ENCODE results near the gene SAT2. TPM values are rescaled to one million over a fixed set of nuclear protein-coding genes. Genes with fewer than 3 reads are reported as not detected.

SAT2 gene
- 22.6 TPM for total RNA-seq

- Histone ChIP-seq H3K27ac (peak within 1 kb of the TSS; percentile 82 to 83), H3K27me3 (no peaks in the 10 kb centered on the region), H3K4me1 (peaks cover 0 to 4% of the 10 kb centered on the region in 2 donors), H3K4me3 (peak within 1 kb of the TSS; percentile 70 to 76), H3K36me3 (no peaks in the 10 kb centered on the region), H3K9me3 (no peaks in the 10 kb centered on the region)
- no peak for TF ChIP-seq CTCF (IDR thresholded peaks at IDR 0.05)
- peak; percentile 80 to 96 for DNase-seq (ENCODE audit: low spot score in 2 of 2)
- intact Hi-C loops (cut with DNase I), result loop anchor here (1.0 to 2.0 kb wide), 2 partner anchors 12 to 61 kb away; partner anchors contain the start of gene WRAP53
Observed at GRCh38 chr17:7627250-7628121, at the start of gene SAT2. Gene SAT2, minus strand, starts transcription at chr17:7627821. Its CDS starts 186 bp downstream, at chr17:7627635.

GRCh38 chr17:7676533-7676932 lies 48.9 kb upstream of the SAT2 start:
- no peak for DNase-seq (ENCODE audit: low spot score in 2 of 2)
- H3K27ac ChIP-seq, result no peak overlapping the region
- peaks cover 34 to 51% of the 10 kb centered on the region in 2 donors for H3K36me3 ChIP-seq
- H3K4me1 ChIP-seq, result no peaks in the 10 kb centered on the region
- no peak overlapping the region for H3K4me3 ChIP-seq
- intact Hi-C loops (cut with DNase I), result no loop called here
- H3K27me3 ChIP-seq, result no peaks in the 10 kb centered on the region
- no peaks in the 10 kb centered on the region for H3K9me3 ChIP-seq
- no peak for TF ChIP-seq CTCF (IDR thresholded peaks at IDR 0.05)

- no peaks in the 10 kb centered on the region for H3K9me3 ChIP-seq
- TF ChIP-seq CTCF (IDR thresholded peaks at IDR 0.05), result no peak
- H3K36me3 ChIP-seq, result peaks cover 50 to 67% of the 10 kb centered on the region in 2 donors
- intact Hi-C loops (cut with DNase I), result no loop called here
- no peak overlapping the region for H3K4me3 ChIP-seq
- H3K4me1 ChIP-seq, result no peaks in the 10 kb centered on the region
- H3K27ac ChIP-seq, result no peak overlapping the region
- no peaks in the 10 kb centered on the region for H3K27me3 ChIP-seq
- no peak for DNase-seq (ENCODE audit: low spot score in 2 of 2)
Observed at GRCh38 chr17:7674934-7675333, 47.3 kb upstream of the SAT2 start.

- intact Hi-C loops (cut with DNase I), result no loop called here
- Histone ChIP-seq H3K27me3 (no peaks in the 10 kb centered on the region), H3K36me3 (peaks cover 61 to 79% of the 10 kb centered on the region in 2 donors), H3K4me3 (no peak overlapping the region), H3K27ac (no peak overlapping the region), H3K9me3 (no peaks in the 10 kb centered on the region), H3K4me1 (no peaks in the 10 kb centered on the region)
- DNase-seq (ENCODE audit: low spot score in 2 of 2), result no peak
- TF ChIP-seq CTCF (IDR thresholded peaks at IDR 0.05), result no peak
Observed at GRCh38 chr17:7673239-7673638, 45.6 kb upstream of the SAT2 start.

- Histone ChIP-seq H3K27me3 (no peaks in the 10 kb centered on the region), H3K9me3 (no peaks in the 10 kb centered on the region), H3K27ac (no peak overlapping the region), H3K36me3 (peaks cover 43 to 62% of the 10 kb centered on the region in 2 donors), H3K4me3 (no peak overlapping the region), H3K4me1 (no peaks in the 10 kb centered on the region)
- no peak for DNase-seq (ENCODE audit: low spot score in 2 of 2)
- intact Hi-C loops (cut with DNase I), result no loop called here
- TF ChIP-seq CTCF (IDR thresholded peaks at IDR 0.05), result no peak
Observed at GRCh38 chr17:7668482-7668881, 40.9 kb upstream of the SAT2 start.

Measured in ascending aorta (tissue), 2 donors.